ENCODE measurements around the gene COL26A1. TPM values are rescaled to one million over a fixed set of nuclear protein-coding genes. Genes with fewer than 3 reads are reported as not detected.
A peak's percentile ranks its signal among the peaks of the same experiment; 100 is the strongest.
"Not testable (repeated sequence)": the region's sequence is repeated elsewhere in the genome, so short reads cannot be mapped to it uniquely, and the experiment has no call there.

Gene COL26A1
- polyA plus RNA-seq, 1 donor from 2014 or later = not detected

- Mint-ChIP-seq H3K4me3 (no peak overlapping the region), H3K4me1 (peaks cover 9 to 13% (median 13%) of the 10 kb centered on the region in 3 donors), H3K27ac (peak overlapping the region in 1 of 3 donors; percentile 87), H3K27me3 (no peaks in the 10 kb centered on the region), H3K36me3 (no peaks in the 10 kb centered on the region), H3K9me3 (no peaks in the 10 kb centered on the region)
Measured at GRCh38 chr7:101502466-101503098, 139.9 kb downstream of the COL26A1 start.

GRCh38 chr7:101505510-101505909, 142.8 kb downstream of the COL26A1 start:
- H3K27ac Mint-ChIP-seq, H3K27me3 Mint-ChIP-seq, H3K36me3 Mint-ChIP-seq, H3K9me3 Mint-ChIP-seq: not testable (repeated sequence)
- peak overlapping the region in 1 of 4 donors; percentile 25 for H3K4me3 Mint-ChIP-seq
- peaks cover 14 to 17% (median 17%) of the 10 kb centered on the region in 3 donors for H3K4me1 Mint-ChIP-seq

- no peaks in the 10 kb centered on the region for H3K9me3 Mint-ChIP-seq
- no peaks in the 10 kb centered on the region for H3K36me3 Mint-ChIP-seq
- H3K4me3 Mint-ChIP-seq = peak overlapping the region in 1 of 4 donors; percentile 34
- peaks cover 14 to 17% (median 17%) of the 10 kb centered on the region in 3 donors for H3K4me1 Mint-ChIP-seq
- H3K27me3 Mint-ChIP-seq = peaks cover 5% of the 10 kb centered on the region
- H3K27ac Mint-ChIP-seq = no peak overlapping the region
Measured at GRCh38 chr7:101506531-101506930, 143.9 kb downstream of the COL26A1 start.

GRCh38 chr7:101507327-101507726, 144.7 kb downstream of the COL26A1 start:
- no peaks in the 10 kb centered on the region for H3K9me3 Mint-ChIP-seq
- H3K27ac Mint-ChIP-seq = no peak overlapping the region
- peaks cover 9% of the 10 kb centered on the region for H3K27me3 Mint-ChIP-seq
- peaks cover 14 to 17% (median 17%) of the 10 kb centered on the region in 3 donors for H3K4me1 Mint-ChIP-seq
- H3K36me3 Mint-ChIP-seq = no peaks in the 10 kb centered on the region
- H3K4me3 Mint-ChIP-seq = no peak overlapping the region

- H3K27ac Mint-ChIP-seq = no peak overlapping the region
- H3K4me3 Mint-ChIP-seq = no peak overlapping the region
- peaks cover 14 to 17% (median 17%) of the 10 kb centered on the region in 3 donors for H3K4me1 Mint-ChIP-seq
- peaks cover 9% of the 10 kb centered on the region for H3K27me3 Mint-ChIP-seq
- no peaks in the 10 kb centered on the region for H3K36me3 Mint-ChIP-seq
- no peaks in the 10 kb centered on the region for H3K9me3 Mint-ChIP-seq
Measured at GRCh38 chr7:101507791-101508252, 145.1 kb downstream of the COL26A1 start.

- H3K27ac Mint-ChIP-seq = no peak overlapping the region
- peaks cover 6 to 17% (median 8%) of the 10 kb centered on the region in 3 donors for H3K4me1 Mint-ChIP-seq
- H3K36me3 Mint-ChIP-seq = no peaks in the 10 kb centered on the region
- H3K9me3 Mint-ChIP-seq = no peaks in the 10 kb centered on the region
- H3K4me3 Mint-ChIP-seq = no peak overlapping the region
- H3K27me3 Mint-ChIP-seq = peaks cover 10% of the 10 kb centered on the region
Measured at GRCh38 chr7:101510297-101510696, 147.6 kb downstream of the COL26A1 start.

GRCh38 chr7:101511965-101512364, 149.3 kb downstream of the COL26A1 start:
- Mint-ChIP-seq H3K27me3 (peaks cover 10% of the 10 kb centered on the region), H3K4me3 (no peak overlapping the region), H3K4me1 (peaks cover 6 to 10% (median 8%) of the 10 kb centered on the region in 3 donors), H3K9me3 (no peaks in the 10 kb centered on the region), H3K36me3 (no peaks in the 10 kb centered on the region), H3K27ac (no peak overlapping the region)

- no peaks in the 10 kb centered on the region for H3K36me3 Mint-ChIP-seq
- peaks cover 7% of the 10 kb centered on the region for H3K27me3 Mint-ChIP-seq
- no peaks in the 10 kb centered on the region for H3K4me1 Mint-ChIP-seq
- no peak overlapping the region for H3K27ac Mint-ChIP-seq
- H3K4me3 Mint-ChIP-seq = no peak overlapping the region
- H3K9me3 Mint-ChIP-seq = peaks cover 0 to 4% (median 0%) of the 10 kb centered on the region in 3 donors
Measured at GRCh38 chr7:101516851-101517250, 154.2 kb downstream of the COL26A1 start.

- Mint-ChIP-seq H3K27ac (no peak overlapping the region), H3K4me1 (peaks cover 0 to 1% (median 0%) of the 10 kb centered on the region in 3 donors), H3K36me3 (no peaks in the 10 kb centered on the region), H3K27me3 (peaks cover 3% of the 10 kb centered on the region), H3K4me3 (no peak overlapping the region), H3K9me3 (peaks cover 0 to 4% (median 0%) of the 10 kb centered on the region in 3 donors)
Measured at GRCh38 chr7:101517304-101517703, 154.6 kb downstream of the COL26A1 start.

GRCh38 chr7:101518336-101518735, 155.7 kb downstream of the COL26A1 start:
- Mint-ChIP-seq H3K4me1 (peaks cover 0 to 1% (median 0%) of the 10 kb centered on the region in 3 donors), H3K36me3 (no peaks in the 10 kb centered on the region), H3K9me3 (peaks cover 0 to 4% (median 0%) of the 10 kb centered on the region in 3 donors), H3K27ac (no peak overlapping the region), H3K27me3 (peaks cover 3% of the 10 kb centered on the region), H3K4me3 (no peak overlapping the region)

GRCh38 chr7:101519324-101520023, 156.8 kb downstream of the COL26A1 start:
- Mint-ChIP-seq H3K9me3 (peaks cover 0 to 6% (median 0%) of the 10 kb centered on the region in 3 donors), H3K4me1 (peaks cover 0 to 1% (median 0%) of the 10 kb centered on the region in 3 donors), H3K27ac (no peak overlapping the region), H3K27me3 (peaks cover 2% of the 10 kb centered on the region), H3K36me3 (no peaks in the 10 kb centered on the region), H3K4me3 (no peak overlapping the region)

- H3K9me3 Mint-ChIP-seq = peaks cover 0 to 8% (median 1%) of the 10 kb centered on the region in 3 donors
- peaks cover 4% of the 10 kb centered on the region for H3K27me3 Mint-ChIP-seq
- no peak overlapping the region for H3K4me3 Mint-ChIP-seq
- H3K4me1 Mint-ChIP-seq = peaks cover 0 to 1% (median 0%) of the 10 kb centered on the region in 3 donors
- H3K36me3 Mint-ChIP-seq = no peaks in the 10 kb centered on the region
- H3K27ac Mint-ChIP-seq = peak overlapping the region in 1 of 3 donors; percentile 73
Measured at GRCh38 chr7:101521430-101521925, 158.8 kb downstream of the COL26A1 start.

GRCh38 chr7:101522021-101522420, 159.3 kb downstream of the COL26A1 start:
- Mint-ChIP-seq H3K4me1 (peaks cover 0 to 1% (median 0%) of the 10 kb centered on the region in 3 donors), H3K27ac (no peak overlapping the region), H3K27me3 (peaks cover 4% of the 10 kb centered on the region), H3K36me3 (no peaks in the 10 kb centered on the region), H3K9me3 (peaks cover 0 to 8% (median 1%) of the 10 kb centered on the region in 3 donors), H3K4me3 (no peak overlapping the region)

GRCh38 chr7:101527844-101528667, 165.4 kb downstream of the COL26A1 start:
- Mint-ChIP-seq H3K27me3 (peaks cover 7% of the 10 kb centered on the region), H3K9me3 (peaks cover 1 to 4% (median 2%) of the 10 kb centered on the region in 3 donors), H3K4me3 (no peak overlapping the region), H3K4me1 (no peaks in the 10 kb centered on the region), H3K36me3 (no peaks in the 10 kb centered on the region), H3K27ac (no peak overlapping the region)
